NCI-H446 treated with DMSO at 0.1 percent for 48 hours (cell line): ENCODE measurements around the gene AHRR.
"Not testable (repeated sequence)": the region's sequence is repeated elsewhere in the genome, so short reads cannot be mapped to it uniquely, and the experiment has no call there.

Source experiments
- DNase-seq: peaks from one replicate; lab custom pipeline; 2025; lab: John Stamatoyannopoulos, UW

The AHRR gene

GRCh38 chr5:367358-368130 lies 46.0 kb downstream of the AHRR start:
- DNase-seq: no peak

GRCh38 chr5:368183-369084 lies 46.9 kb downstream of the AHRR start:
- DNase-seq: no peak

- no peak for DNase-seq
Observed at GRCh38 chr5:369151-369868, 47.8 kb downstream of the AHRR start.

GRCh38 chr5:369869-370236 lies 48.3 kb downstream of the AHRR start:
- DNase-seq: not testable (repeated sequence)

GRCh38 chr5:370311-370958 lies 48.9 kb downstream of the AHRR start:
- DNase-seq: no peak

- DNase-seq: no peak
Observed at GRCh38 chr5:370959-371810, 49.7 kb downstream of the AHRR start.

- no peak for DNase-seq
Observed at GRCh38 chr5:371811-372555, 50.5 kb downstream of the AHRR start.

GRCh38 chr5:372556-372995 lies 51.1 kb downstream of the AHRR start:
- DNase-seq: no peak

GRCh38 chr5:372996-373709 lies 51.6 kb downstream of the AHRR start:
- DNase-seq: no peak

GRCh38 chr5:373710-374602 lies 52.4 kb downstream of the AHRR start:
- DNase-seq: no peak

- no peak for DNase-seq
Observed at GRCh38 chr5:374631-375335, 53.3 kb downstream of the AHRR start.

- no peak for DNase-seq
Observed at GRCh38 chr5:375336-375920, 53.9 kb downstream of the AHRR start.

- no peak for DNase-seq
Observed at GRCh38 chr5:375921-376798, 54.6 kb downstream of the AHRR start.

- DNase-seq: no peak
Observed at GRCh38 chr5:376799-377325, 55.3 kb downstream of the AHRR start.

GRCh38 chr5:377326-377981 lies 55.9 kb downstream of the AHRR start:
- DNase-seq: no peak
